Measurements from ENCODE around the gene ACTL9.

The ACTL9 gene

DNA sequence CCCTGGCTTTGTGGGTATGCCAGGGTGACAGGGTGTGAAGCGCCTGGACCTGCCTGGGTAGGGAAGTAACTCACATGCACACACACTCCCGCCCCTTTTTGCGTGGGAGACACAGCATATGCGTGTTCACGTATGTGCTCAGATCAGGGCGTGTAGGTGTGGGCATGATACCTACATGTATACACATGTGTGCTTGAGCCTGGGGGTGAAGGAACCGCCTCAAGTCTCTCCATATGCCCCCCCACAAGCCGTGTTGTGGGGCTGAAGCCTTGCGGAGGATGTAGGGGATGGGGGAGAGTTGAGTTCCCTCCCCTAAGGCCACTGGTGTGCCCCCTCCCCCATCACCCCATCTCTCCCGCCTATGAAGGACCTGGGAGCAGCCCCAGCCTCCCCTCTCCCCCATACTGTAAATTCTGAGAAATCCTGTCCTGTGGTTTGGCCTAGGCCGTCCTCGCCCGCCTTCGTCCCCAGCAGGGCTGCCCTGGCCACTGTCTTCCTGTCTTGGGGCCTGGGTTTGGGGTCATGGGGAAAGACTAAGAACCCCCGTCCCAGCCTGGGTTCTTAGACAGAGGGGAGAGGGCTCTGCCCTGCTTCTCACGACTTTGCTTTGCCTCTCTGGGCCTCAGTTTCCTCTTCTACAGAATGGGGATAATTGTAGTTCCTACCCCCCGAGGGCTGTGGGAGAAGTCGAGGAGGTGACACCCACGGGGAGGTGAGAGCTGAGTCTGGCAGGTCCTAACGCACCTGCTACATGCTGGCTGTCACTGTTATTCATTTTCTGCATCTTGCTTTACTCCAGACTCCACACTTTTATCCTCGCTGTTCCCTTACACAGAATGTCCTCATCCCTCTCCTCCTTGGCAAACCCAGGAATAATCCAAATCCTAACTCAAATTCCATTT, 14.3 kb downstream of the ACTL9 start:
- DNase-seq = no peak

DNA sequence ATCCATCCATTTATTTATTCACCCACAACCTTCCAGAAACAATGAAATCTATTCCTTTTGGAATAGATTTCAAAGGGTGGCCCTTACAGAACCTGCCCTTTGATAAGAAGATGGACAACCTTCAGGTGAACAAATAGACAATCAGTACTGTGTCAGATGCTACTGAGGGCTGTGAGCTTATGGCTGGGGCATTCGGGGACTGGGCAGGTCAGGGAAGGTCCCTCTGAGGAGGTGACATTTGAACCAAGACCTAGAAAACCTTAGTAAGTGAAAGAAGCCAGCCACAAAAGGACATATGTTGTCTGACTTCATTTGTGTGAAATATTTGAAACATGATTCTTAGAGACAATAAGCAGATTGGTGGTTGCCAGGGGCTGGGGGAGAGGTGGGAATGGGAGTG, 15.7 kb downstream of the ACTL9 start:
- no peak for DNase-seq

DNA sequence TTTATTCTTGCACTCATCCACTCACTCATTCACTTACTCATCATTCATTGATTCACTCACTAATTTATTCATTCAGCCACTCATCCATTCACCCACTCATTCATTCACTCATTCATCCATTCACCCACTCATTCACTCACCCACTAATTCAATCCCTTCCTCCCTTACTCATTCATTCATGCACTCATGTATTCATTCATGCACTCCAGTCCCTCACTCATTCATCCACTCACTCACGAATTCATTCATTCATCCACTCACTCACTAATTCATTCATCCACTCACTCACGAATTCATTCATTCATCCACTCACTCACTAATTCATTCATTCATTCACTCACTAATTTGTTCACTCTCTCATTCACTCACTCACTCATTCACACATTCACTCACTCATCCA, 16.1 kb downstream of the ACTL9 start:
- no peak for DNase-seq

DNA sequence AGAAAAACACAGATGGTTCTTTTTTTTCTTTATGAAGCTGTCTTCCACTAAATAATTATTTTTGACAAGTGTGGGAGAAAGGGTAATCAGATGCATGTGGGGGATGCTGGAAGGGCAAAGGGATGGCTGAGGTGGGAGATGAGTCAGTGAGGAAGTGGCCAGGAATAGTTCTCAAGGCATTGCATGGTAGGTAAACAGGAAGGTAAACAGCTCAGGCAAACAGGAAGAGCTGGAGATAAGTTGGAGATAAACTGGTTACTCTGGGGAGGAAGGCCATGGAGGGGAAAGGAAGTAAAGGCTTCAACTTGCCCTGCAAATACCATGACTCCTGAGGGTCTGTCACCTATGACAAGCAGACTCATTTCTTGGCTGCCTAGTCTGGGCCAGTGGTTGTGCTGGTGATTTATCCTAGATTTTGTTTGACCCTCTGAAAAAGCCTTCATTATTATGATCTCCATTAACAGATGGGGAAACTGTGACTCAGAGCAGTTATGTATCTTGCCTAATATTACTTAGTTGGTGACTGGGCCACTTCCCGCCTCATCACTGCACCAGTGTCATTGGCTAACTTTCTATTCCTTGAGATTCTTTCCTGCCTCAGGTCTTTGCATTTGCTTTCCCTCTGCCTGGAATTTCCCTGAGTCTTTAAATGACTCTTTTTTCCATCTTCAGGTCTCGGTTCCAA, 17.1 kb downstream of the ACTL9 start:
- no peak for DNase-seq

DNA sequence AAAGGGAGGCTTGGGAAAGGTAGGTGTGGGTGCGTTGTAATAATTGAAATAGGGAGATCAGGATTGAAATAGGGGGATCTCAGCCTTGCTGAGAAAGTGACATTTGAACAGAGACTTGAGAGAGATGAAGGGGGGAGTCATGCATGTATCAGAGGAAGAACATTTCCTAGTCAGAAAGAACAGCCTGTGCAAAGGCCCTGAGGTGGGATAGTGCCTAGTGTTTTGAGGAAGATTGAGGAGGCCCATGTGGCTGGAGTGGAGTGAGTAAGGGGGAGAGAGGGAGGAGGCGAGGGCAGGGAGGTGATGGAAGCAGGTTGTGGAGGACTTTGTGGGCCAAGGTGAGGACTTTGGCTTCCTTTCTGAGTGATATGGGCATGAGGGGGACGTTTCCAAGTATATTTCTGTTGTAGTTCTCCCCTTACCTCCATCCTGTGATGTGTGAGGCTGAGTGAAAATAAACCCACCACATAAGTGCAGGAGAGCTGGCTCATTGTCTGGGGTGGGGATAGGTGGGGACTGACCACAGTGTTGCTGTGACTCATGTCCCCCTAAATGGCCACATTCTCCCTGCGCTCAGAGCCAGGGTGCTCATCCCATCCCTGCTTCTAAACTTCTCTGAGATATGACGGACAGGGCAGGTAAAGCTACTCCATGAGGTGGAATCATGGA, 17.8 kb downstream of the ACTL9 start:
- DNase-seq = no peak

DNA sequence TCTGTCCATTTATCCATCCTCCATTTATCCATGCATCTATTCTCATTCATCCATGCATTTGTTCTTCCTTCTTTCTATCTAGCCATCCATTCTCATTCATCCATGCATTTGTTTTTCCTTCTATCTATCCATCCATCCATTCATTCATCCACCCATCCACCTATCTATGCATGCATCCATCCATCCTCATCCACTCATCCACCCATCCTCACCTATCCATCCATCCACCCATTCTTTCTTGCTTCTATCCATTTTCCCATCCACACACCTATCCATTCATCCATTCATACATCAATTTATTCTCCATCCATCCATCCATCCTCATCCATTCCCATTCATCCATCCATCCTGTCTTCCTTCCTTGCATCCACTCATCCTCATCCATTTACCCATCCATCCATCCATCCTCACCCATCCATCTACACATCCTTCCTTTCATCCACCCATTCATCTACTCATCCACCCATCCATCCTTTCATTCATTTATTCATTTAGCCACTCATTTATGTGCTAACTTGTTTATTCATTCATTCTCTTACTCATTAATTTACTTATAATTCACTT, 20.3 kb downstream of the ACTL9 start:
- no peak for DNase-seq

DNA sequence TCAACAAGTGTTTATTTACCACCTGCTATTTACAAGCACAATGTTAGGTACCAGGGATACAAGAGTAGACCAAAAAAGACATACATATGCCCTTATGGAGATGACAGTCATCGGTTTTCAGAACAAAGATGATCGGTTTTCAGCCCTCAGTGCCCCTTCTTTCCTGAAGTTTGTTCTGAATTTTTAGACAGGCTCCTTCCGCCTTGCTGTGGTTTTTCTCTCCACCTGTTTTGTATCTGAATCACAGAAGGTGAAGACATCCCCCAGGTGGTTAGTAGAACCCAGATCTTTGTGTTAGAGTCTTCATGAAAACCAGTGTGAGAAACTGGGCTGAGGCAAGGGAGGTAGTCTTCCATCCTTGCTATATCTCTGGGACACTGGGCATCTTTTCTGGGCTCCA, 23.5 kb downstream of the ACTL9 start:
- DNase-seq = no peak

DNA sequence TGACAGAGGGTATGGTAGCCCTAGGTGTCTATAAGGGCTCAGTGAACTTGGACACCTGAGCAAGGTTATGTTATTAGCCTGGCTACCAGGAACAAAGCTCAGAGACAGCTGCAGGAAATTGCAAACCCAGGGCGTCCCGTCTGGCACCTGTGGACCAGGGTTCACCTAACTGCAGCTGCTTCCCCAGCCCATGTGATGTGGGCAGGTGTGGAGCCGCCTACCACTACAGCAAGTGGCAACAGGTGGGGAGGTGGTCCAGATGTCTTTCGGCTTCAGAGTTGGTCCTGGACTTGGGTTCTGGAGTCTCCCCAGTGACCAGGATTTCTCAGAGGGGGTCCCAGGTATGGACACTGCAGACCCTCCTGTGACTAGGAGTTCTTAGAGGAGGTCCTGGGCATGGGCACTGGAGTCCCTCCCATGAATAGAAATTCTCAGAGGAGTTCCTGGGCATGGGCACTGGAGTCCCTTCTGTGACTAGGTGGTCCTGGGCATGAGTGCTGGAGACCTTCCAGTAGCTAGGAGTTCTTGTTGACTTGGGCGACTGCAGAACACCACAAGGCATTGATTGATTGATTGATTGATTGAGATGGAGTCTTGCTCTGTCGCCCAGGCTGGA, 25.2 kb downstream of the ACTL9 start:
- no peak for DNase-seq

DNA sequence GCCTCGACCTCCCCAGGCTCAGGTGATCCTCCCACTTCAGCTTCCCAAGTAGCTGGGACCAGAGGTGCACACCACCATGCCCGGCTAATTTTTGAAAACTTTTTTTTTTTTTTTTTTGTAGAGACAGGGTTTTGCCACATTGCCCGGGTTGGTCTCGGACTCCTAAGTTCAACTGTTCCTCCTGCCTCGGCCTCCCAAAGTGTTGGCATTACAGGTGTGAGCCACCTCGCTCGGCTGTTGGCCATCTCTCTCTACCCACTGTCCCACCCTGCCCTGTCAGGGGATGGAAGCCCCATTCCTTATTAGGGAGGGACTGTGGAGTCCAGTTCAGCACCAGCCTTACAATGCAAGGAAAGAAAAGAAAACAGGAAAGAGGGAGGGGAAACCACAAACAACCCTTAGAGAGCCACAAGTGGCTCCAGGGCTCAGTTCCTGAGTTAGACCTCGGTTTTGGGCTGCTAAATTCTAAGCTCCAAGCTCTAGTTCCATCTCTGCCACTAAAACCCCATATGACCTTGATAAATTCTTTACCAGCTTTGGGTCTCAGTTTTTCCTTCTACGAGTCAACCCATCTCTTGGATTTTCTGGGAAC, 31.7 kb downstream of the ACTL9 start:
- no peak for DNase-seq

DNA sequence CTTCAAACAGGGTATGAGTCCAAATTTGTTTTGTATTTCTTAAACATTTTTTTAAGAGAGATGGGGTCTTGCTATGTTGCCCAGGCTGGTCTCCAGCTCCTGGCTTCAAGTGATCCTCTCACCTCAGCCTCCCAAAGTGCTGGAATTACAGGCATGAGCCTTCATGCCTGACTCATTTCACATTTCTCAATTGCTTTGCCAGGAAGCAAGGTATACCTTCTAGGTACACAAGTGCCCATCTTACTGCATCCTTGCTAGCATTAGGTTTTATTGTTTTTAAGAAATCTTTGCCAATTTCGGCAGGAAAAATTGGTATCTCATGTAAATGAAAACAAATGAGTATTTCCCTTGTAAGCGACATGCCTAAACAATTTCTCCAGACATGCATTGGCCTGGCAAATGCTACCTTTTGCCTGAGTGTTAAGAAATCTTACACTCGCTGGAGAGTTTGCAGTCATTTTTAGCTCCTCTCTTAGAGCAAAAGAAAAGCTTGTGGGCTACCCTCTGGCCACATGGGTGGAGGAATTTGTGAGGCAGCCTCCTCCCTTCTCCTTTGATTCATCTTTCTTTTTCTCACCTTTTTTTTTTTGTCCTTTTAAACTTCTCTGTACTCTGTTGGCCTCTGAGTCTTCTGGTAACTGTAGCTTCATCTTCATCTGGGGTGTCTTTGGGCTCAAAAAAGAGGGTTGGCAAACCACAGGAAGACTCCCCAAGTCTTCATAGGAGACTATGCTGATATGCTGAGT, 33.0 kb downstream of the ACTL9 start:
- DNase-seq = no peak

DNA sequence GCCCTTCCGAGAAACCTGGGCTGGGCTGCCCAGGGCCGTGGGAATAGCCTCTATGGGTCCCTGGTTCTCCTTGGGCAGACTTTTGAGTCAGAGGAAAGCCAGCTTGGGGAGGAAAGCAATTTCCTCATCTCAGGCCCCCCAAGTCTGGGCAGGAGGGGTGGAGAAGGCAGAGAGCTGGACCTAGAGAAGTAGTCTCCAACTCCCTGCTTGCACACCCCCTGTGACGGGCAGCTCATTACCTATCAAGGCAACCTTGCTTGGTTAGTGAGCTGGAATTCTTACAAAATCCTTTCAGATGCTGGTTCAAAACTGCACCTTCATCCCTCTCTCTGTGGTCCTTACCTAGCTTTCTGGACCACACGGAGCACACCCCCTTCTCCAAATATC, 33.9 kb downstream of the ACTL9 start:
- no peak for DNase-seq

DNA sequence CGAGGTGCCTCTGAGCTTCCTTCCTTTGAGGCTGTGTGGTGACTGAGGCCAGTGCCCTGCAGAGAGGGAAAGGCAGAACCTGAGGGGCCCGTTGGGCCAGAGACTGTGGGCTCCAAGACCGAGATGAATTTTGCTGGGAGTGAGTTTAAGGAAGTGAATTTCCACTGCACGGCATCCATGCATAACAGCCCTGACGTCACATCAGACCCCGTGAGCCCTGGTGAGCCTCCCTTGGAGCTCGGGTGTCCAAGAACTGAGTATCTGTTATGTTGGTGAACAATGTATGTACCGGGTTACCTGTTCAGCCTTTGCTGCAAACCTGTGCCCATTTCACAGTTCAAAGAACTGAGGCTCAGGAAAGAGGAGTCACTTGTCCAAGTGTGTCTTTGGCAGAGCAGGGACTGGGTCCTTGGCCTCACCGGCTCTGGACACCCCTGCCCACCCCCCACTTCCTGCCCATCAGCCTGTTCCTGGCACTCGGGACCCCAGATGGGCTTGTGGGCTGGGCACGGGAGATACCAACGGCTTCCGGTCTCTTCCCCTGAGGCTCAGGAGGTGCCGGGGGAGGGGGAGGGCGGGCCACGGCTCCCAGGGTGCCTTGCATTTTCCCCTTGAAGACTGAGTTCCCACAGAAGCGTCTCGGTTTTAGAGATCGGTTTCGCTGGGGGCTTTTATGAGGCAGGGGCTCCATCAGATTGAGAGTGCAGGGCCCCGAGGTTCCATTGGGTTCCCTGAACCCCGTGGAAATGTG, 34.5 kb downstream of the ACTL9 start:
- DNase-seq = peak; percentile 60

DNA sequence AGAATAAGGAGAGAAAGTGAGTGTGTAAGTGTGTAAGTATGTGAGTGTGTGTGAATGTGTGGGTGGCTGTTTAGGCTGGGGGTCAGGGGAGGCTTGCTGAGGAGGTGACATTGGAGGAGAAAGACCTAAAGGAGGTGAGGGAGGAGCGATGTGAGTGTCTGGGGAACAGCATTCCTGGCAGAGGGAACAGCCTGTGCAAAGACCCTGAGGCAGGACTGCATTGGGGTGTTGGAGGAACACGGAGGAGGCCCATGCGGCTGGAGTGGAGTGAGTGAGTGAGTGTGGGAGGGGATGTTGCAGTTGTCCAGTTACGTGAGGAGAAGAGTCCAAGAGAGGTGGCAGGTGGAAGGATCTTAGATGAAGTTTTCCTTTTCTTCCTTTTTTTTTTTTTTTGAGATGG, 36.3 kb downstream of the ACTL9 start:
- no peak for DNase-seq

DNA sequence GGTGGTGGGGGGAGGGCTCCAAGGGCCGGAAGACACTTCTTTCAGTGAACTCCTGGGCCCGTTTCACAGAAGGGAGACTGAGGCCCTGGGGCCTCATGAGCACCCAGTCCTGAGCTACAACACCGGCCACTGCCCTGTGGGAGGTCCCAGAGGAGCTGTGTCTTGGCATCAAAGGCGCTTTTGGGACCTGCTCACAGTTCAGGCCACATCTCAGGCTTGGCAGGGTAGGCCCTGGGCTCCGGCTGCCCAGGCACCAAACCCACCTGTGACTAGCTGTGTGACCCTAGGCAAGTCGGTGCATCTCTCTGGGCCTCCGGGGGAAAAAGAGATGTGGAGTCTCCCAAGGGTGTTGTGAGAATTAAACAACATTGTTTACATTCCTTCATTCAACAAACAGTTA, 38.7 kb downstream of the ACTL9 start:
- no peak for DNase-seq

DNA sequence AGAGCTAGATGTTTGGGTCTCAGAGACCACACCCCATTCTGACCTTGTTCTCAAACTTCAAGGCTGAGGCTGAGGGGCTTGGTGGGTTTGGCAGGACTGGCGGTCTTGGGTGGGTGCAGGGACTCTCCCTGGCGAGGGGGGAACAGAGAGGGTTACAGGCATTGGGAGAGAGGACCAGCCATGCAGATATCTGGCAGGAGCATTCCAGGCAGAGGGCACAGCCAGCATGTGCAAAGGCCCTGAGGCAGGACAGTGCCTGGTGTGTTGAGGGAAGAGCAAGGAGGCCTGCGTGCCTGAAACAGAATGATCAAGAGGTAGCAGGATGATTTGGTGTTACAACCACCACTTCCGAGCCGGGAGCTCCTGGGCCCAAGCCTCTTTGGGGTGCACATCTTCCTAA, 40.7 kb downstream of the ACTL9 start:
- DNase-seq = no peak

DNA sequence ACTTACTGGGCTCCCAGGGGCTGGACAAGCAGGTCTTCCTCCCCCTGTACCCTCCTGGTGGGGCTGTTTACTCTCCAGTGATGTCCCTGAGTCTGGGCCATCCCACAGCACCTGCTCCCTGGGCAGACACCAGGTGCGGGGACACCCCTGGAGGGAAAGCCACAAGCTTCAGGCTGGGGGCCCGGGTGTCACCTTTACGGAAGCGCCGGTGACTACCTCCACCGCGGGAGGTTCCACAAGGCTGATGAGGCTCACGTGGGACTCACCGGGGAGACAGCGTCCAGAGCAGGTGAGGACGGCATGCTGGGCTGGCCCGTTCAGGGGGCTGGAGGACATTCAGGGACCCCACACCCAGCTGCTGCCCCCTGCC, 43.3 kb downstream of the ACTL9 start:
- DNase-seq = peak; percentile 30

DNA sequence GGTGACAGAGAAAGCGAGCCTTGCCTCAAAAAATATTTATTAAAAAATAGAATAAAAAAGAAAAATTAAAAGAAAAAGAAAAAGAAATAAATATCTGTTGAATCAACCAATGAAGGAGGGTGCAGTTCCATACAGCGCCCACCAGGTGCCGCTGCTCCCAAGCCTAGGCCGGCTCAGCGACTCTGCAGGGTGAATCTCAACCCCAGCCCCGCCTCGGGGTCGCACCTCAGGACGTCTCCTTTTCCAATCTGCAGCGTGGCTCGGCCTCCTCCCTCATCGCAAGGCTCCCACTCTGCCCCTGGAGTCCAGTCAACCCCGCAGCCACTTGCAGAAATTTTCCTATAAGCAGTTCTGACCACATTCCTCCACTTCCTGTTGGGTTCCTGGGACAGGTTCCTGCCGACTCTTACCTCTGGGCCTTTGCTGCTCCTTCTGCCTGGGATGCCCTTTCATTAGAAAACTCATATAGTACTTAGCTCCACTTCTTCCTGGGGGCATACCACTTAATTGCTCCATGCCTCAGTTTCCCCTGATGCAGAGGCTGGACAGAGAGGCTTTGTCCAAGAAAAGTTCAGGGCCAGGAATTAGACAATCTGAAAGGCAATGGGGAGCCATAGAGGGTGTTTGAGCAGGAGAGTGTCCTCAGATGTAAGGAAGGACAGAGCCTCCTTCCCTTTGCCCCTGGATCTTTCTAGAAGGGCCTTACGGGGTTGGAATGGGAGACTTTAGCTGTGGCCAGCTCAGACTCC, 43.8 kb downstream of the ACTL9 start:
- DNase-seq = peak; percentile 75

DNA sequence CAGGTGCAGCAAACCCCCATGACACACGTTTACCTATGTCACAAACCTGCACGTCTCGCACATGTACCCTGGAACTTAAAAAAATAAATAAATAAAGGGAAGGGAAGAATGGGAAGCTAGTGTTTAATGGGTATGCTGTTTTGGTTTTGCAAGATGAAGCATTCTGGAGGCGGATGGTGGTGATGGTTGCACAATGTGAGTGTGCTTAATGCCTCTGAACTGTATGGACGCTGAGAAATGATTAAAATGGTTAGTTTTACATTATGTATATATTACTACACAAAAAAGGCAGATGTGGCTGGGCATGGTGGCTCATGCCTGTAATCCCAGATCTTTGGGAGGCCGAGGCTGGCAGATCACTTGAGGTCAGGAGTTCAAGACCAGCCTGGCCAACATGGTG, 50.4 kb downstream of the ACTL9 start:
- no peak for DNase-seq

All from stimulated activated CD4-positive, alpha-beta T cell treated with anti-CD3 and anti-CD28 coated beads, Interleukin-15, amount 100 ng/mL, for 24 hours (primary cell).